ENCODE data around the gene ARHGAP6. TPM values are rescaled to one million over a fixed set of nuclear protein-coding genes. Genes with fewer than 3 reads are reported as not detected.

Gene ARHGAP6
- polyA plus RNA-seq, 3 donors from 2014 or later: 0.11 TPM; not detected in 2

GRCh38 chrX:11666952-11667685, 1.4 kb upstream of the ARHGAP6 start:
- DNase-seq: no peak
- Mint-ChIP-seq H3K4me1 (no peaks in the 10 kb centered on the region), H3K4me3 (no peak overlapping the region), H3K36me3 (no peaks in the 10 kb centered on the region), H3K27me3 (ENCODE audit: low read depth in 3 of 3) (peaks cover 2 to 15% (median 4%) of the 10 kb centered on the region in 3 donors), H3K27ac (no peak overlapping the region), H3K9me3 (no peaks in the 10 kb centered on the region)

- no peaks in the 10 kb centered on the region for H3K4me1 Mint-ChIP-seq
- no peaks in the 10 kb centered on the region for H3K36me3 Mint-ChIP-seq
- no peak for DNase-seq
- H3K27me3 Mint-ChIP-seq (ENCODE audit: low read depth in 3 of 3): peaks cover 2 to 13% (median 4%) of the 10 kb centered on the region in 3 donors
- H3K9me3 Mint-ChIP-seq: no peaks in the 10 kb centered on the region
- H3K4me3 Mint-ChIP-seq: no peak overlapping the region
- H3K27ac Mint-ChIP-seq: no peak overlapping the region
Measured at GRCh38 chrX:11666164-11666563, 444 bp upstream of the ARHGAP6 start.

- H3K4me1 Mint-ChIP-seq: no peaks in the 10 kb centered on the region
- no peak overlapping the region for H3K27ac Mint-ChIP-seq
- H3K27me3 Mint-ChIP-seq (ENCODE audit: low read depth in 3 of 3): peaks cover 2 to 13% (median 4%) of the 10 kb centered on the region in 3 donors
Measured at GRCh38 chrX:11664211-11665167, 1.2 kb downstream of the ARHGAP6 start.

GRCh38 chrX:11663875-11664210, 1.9 kb downstream of the ARHGAP6 start:
- Mint-ChIP-seq H3K4me1 (no peaks in the 10 kb centered on the region), H3K36me3 (no peaks in the 10 kb centered on the region), H3K9me3 (no peaks in the 10 kb centered on the region), H3K27me3 (ENCODE audit: low read depth in 3 of 3) (peaks cover 3 to 7% (median 4%) of the 10 kb centered on the region in 3 donors), H3K27ac (no peak overlapping the region), H3K4me3 (no peak overlapping the region)
- no peak for DNase-seq

More at GRCh38 chrX:11664211-11665167, 1.2 kb downstream of the ARHGAP6 start:
- H3K9me3 Mint-ChIP-seq: no peaks in the 10 kb centered on the region
- H3K36me3 Mint-ChIP-seq: no peaks in the 10 kb centered on the region
- no peak for DNase-seq
- H3K4me3 Mint-ChIP-seq: no peak overlapping the region

GRCh38 chrX:11655282-11656015, 10.3 kb downstream of the ARHGAP6 start:
- no peak overlapping the region for H3K27ac Mint-ChIP-seq
- no peak for DNase-seq
- H3K27me3 Mint-ChIP-seq (ENCODE audit: low read depth in 3 of 3): peaks cover 1 to 13% (median 2%) of the 10 kb centered on the region in 3 donors

GRCh38 chrX:11648705-11649519, 16.8 kb downstream of the ARHGAP6 start:
- H3K27ac Mint-ChIP-seq: no peak overlapping the region
- no peaks in the 10 kb centered on the region for H3K4me1 Mint-ChIP-seq
- peaks cover 0 to 3% (median 0%) of the 10 kb centered on the region in 6 donors for H3K9me3 Mint-ChIP-seq
- no peak for DNase-seq
- no peaks in the 10 kb centered on the region for H3K36me3 Mint-ChIP-seq
- H3K4me3 Mint-ChIP-seq: no peak overlapping the region
- peaks cover 3% of the 10 kb centered on the region in 3 donors for H3K27me3 Mint-ChIP-seq (ENCODE audit: low read depth in 3 of 3)

More at GRCh38 chrX:11655282-11656015, 10.3 kb downstream of the ARHGAP6 start:
- H3K4me3 Mint-ChIP-seq: no peak overlapping the region
- H3K9me3 Mint-ChIP-seq: peaks cover 0 to 3% (median 0%) of the 10 kb centered on the region in 6 donors
- H3K36me3 Mint-ChIP-seq: no peaks in the 10 kb centered on the region
- H3K4me1 Mint-ChIP-seq: no peaks in the 10 kb centered on the region

GRCh38 chrX:11647138-11647537, 18.6 kb downstream of the ARHGAP6 start:
- no peaks in the 10 kb centered on the region for H3K4me1 Mint-ChIP-seq
- H3K9me3 Mint-ChIP-seq: peaks cover 0 to 2% (median 0%) of the 10 kb centered on the region in 6 donors
- H3K36me3 Mint-ChIP-seq: no peaks in the 10 kb centered on the region
- peaks cover 3% of the 10 kb centered on the region in 3 donors for H3K27me3 Mint-ChIP-seq (ENCODE audit: low read depth in 3 of 3)
- no peak for DNase-seq
- no peak overlapping the region for H3K4me3 Mint-ChIP-seq
- H3K27ac Mint-ChIP-seq: no peak overlapping the region

- Mint-ChIP-seq H3K4me1 (no peaks in the 10 kb centered on the region), H3K9me3 (no peaks in the 10 kb centered on the region), H3K4me3 (no peak overlapping the region), H3K27ac (no peak overlapping the region), H3K36me3 (no peaks in the 10 kb centered on the region), H3K27me3 (ENCODE audit: low read depth in 3 of 3) (peaks cover 3 to 12% (median 3%) of the 10 kb centered on the region in 3 donors)
- no peak for DNase-seq
Measured at GRCh38 chrX:11641349-11642065, 24.2 kb downstream of the ARHGAP6 start.

- H3K9me3 Mint-ChIP-seq: no peaks in the 10 kb centered on the region
- H3K36me3 Mint-ChIP-seq: no peaks in the 10 kb centered on the region
- no peak overlapping the region for H3K27ac Mint-ChIP-seq
- no peak overlapping the region for H3K4me3 Mint-ChIP-seq
- no peaks in the 10 kb centered on the region for H3K4me1 Mint-ChIP-seq
- DNase-seq: no peak
- H3K27me3 Mint-ChIP-seq (ENCODE audit: low read depth in 3 of 3): peaks cover 0 to 12% (median 1%) of the 10 kb centered on the region in 3 donors
Measured at GRCh38 chrX:11640089-11640488, 25.6 kb downstream of the ARHGAP6 start.

- Mint-ChIP-seq H3K9me3 (peaks cover 0 to 3% (median 0%) of the 10 kb centered on the region in 6 donors), H3K27ac (no peak overlapping the region), H3K27me3 (ENCODE audit: low read depth in 3 of 3) (peaks cover 2 to 3% (median 2%) of the 10 kb centered on the region in 3 donors), H3K4me3 (no peak overlapping the region), H3K4me1 (no peaks in the 10 kb centered on the region), H3K36me3 (no peaks in the 10 kb centered on the region)
- no peak for DNase-seq
Measured at GRCh38 chrX:11632732-11633131, 33.0 kb downstream of the ARHGAP6 start.

GRCh38 chrX:11629593-11630211, 36.0 kb downstream of the ARHGAP6 start:
- peaks cover 3 to 10% (median 6%) of the 10 kb centered on the region in 6 donors for H3K9me3 Mint-ChIP-seq
- peaks cover 0 to 3% (median 2%) of the 10 kb centered on the region in 3 donors for H3K27me3 Mint-ChIP-seq (ENCODE audit: low read depth in 3 of 3)
- H3K27ac Mint-ChIP-seq: no peak overlapping the region
- no peak for DNase-seq
- no peaks in the 10 kb centered on the region for H3K4me1 Mint-ChIP-seq
- H3K36me3 Mint-ChIP-seq: no peaks in the 10 kb centered on the region
- H3K4me3 Mint-ChIP-seq: no peak overlapping the region

- Mint-ChIP-seq H3K4me1 (no peaks in the 10 kb centered on the region), H3K9me3 (peaks cover 3 to 15% (median 9%) of the 10 kb centered on the region in 6 donors), H3K36me3 (no peaks in the 10 kb centered on the region), H3K4me3 (no peak overlapping the region), H3K27ac (no peak overlapping the region), H3K27me3 (ENCODE audit: low read depth in 3 of 3) (peaks cover 0 to 3% (median 2%) of the 10 kb centered on the region in 3 donors)
- no peak for DNase-seq
Measured at GRCh38 chrX:11628399-11628798, 37.3 kb downstream of the ARHGAP6 start.

Measured in immature natural killer cell (primary cell).